Glutamatergic neuron (in vitro differentiated cells): ENCODE results near the gene PADI1. TPM values are rescaled to one million over a fixed set of nuclear protein-coding genes. Genes with fewer than 3 reads are reported as not detected.

Source experiments
- DNase-seq: peaks from one replicate; pipeline ENCODE4 v3.0.0; 2022
- H3K27ac Mint-ChIP-seq: one replicate; pipeline ENCODE4 v1.8.0; 2020; ENCODE audit warnings: mild to moderate bottlenecking, mixed read lengths, inconsistent platforms; ENCODE audit not compliant: unreplicated experiment
- H3K27me3 Mint-ChIP-seq: one replicate; pipeline ENCODE4 v1.8.0; 2020; ENCODE audit warnings: mild to moderate bottlenecking, moderate library complexity, mixed read lengths, inconsistent platforms; ENCODE audit not compliant: unreplicated experiment
- H3K36me3 Mint-ChIP-seq: one replicate; pipeline ENCODE4 v1.8.0; 2020; ENCODE audit warnings: mild to moderate bottlenecking, mixed read lengths, inconsistent platforms; ENCODE audit not compliant: unreplicated experiment
- H3K4me1 Mint-ChIP-seq: one replicate; pipeline ENCODE4 v1.8.0; 2020; ENCODE audit warnings: mild to moderate bottlenecking, low read depth, mixed read lengths, inconsistent platforms; ENCODE audit not compliant: unreplicated experiment
- H3K4me3 Mint-ChIP-seq: one replicate; pipeline ENCODE4 v1.8.0; 2020; ENCODE audit warnings: mild to moderate bottlenecking, mixed read lengths, inconsistent platforms; ENCODE audit not compliant: unreplicated experiment
- H3K9me3 Mint-ChIP-seq: one replicate; pipeline ENCODE4 v1.8.0; 2020; ENCODE audit warnings: mild to moderate bottlenecking, moderate library complexity, mixed read lengths, inconsistent platforms; ENCODE audit not compliant: unreplicated experiment
- total RNA-seq: library from RNA; stranded (reverse); fragmentation: NEBNext Ultra II Directional; extraction: Animal tissue kit (Norgen Biotek cat#: 25700); gene quantifications from one replicate; pipeline ENCODE4 v1.2.1, GENCODE V29; 2021; ENCODE audit not compliant: unreplicated experiment
- TF ChIP-seq, protein P1 (sequence below): fragments of 200-600 bp; sonication (generic); IDR thresholded peaks from one replicate; pipeline ENCODE4 v1.5.0; 2021; ENCODE audit not compliant: partially characterized antibody, unreplicated experiment

Gene PADI1
- total RNA-seq, 1 donor from 2014 or later = not detected

DNA sequence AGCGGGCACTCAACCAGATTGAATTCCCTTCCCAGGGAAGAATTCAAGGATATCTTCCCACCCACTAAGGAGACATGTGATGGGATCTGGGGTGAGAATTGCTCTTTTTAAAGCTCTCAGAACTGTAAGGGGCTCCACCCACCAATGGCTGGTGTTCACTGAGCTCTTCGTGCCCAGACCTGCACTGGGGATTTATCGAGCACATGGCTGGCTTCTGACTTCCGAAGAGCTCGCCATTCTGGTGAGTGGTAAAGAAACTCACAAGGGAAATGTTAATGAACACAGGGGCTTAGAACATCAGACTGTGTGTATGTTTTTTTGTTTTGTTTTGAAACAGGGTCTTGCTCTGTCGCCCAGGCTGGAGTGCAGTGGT, 53.8 kb downstream of the PADI1 start:
- H3K4me3 Mint-ChIP-seq = no peak overlapping the region
- DNase-seq = no peak
- no peak overlapping the region for H3K27ac Mint-ChIP-seq
- TF ChIP-seq, protein P1, sequence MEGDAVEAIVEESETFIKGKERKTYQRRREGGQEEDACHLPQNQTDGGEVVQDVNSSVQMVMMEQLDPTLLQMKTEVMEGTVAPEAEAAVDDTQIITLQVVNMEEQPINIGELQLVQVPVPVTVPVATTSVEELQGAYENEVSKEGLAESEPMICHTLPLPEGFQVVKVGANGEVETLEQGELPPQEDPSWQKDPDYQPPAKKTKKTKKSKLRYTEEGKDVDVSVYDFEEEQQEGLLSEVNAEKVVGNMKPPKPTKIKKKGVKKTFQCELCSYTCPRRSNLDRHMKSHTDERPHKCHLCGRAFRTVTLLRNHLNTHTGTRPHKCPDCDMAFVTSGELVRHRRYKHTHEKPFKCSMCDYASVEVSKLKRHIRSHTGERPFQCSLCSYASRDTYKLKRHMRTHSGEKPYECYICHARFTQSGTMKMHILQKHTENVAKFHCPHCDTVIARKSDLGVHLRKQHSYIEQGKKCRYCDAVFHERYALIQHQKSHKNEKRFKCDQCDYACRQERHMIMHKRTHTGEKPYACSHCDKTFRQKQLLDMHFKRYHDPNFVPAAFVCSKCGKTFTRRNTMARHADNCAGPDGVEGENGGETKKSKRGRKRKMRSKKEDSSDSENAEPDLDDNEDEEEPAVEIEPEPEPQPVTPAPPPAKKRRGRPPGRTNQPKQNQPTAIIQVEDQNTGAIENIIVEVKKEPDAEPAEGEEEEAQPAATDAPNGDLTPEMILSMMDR = no peak
- H3K27me3 Mint-ChIP-seq = peaks cover 2% of the 10 kb centered on the region
- H3K36me3 Mint-ChIP-seq = peaks cover 6% of the 10 kb centered on the region
- no peaks in the 10 kb centered on the region for H3K4me1 Mint-ChIP-seq
- H3K9me3 Mint-ChIP-seq = peaks cover 1% of the 10 kb centered on the region

DNA sequence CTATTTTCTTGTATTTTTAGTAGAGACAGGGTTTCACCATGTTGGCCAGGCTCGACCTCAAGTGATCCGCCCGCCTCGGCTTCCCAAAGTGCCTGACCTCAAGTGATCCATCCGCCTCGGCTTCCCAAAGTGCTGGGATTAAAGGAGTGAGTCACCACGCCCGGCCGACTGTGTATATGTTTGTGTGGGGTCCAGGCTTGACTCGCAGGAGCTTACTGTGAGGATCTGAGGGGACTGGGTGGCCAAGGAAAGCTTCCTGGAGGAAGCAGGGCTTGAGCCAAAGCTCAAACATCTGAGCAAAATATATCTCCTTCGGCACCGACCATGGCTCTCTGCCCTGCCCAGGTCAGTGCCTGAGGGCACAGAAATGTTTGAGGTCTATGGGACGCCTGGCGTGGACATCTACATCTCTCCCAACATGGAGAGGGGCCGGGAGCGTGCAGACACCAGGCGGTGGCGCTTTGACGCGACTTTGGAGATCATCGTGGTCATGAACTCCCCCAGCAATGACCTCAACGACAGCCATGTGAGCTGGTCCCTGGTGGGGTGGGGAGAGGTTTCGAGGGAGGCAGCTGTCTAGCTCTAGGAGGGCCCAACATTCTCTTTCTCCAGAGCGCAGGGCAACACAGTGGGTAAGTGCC, 54.4 kb downstream of the PADI1 start:
- TF ChIP-seq, protein P1 = no peak
- H3K4me3 Mint-ChIP-seq = no peak overlapping the region

DNA sequence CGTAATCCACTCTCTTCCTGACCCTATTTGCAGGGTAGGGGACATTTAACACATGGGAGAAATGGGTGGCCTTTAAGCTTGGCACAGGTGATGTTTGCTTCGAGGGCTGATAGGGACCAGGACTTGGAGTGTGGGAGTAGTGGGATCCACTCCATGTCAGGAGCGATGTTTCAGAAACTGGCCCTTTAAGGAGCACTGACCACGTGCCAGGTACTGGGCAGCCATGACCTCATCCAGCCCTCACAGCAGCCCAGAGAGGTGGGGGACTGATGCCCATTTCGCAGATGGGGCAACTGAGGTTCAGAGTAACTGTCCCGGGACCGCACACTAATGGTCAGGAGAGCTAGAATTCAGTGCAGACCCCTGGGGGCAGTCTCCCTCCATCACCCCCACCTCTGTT, 55.3 kb downstream of the PADI1 start:
- peaks cover 6% of the 10 kb centered on the region for H3K36me3 Mint-ChIP-seq

More for the DNA sequence above, 54.4 kb downstream of the PADI1 start:
- Mint-ChIP-seq H3K27me3 (peaks cover 4% of the 10 kb centered on the region), H3K36me3 (peaks cover 6% of the 10 kb centered on the region), H3K9me3 (peaks cover 1% of the 10 kb centered on the region), H3K4me1 (no peaks in the 10 kb centered on the region), H3K27ac (no peak overlapping the region)
- DNase-seq = no peak

DNA sequence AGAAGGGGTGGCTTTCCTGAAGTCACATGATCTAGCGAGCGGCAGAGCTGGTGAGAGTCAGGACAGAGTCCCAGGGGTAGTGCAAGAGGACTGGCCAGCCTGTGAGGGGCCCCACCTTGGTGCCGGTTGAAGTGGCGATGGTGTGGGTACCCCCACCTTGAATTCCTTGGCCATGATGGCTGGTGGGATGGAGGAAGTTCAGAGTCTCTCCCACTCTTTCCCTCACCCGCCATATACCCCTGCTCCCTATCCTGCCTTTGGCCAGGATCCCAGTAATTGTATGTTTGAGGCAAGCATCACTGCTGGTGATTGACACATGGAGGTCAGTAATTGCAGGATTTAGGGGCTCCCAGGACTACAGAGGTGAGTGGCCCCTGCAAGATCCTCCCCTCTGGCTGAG, 55.8 kb downstream of the PADI1 start:
- no peak for DNase-seq
- Mint-ChIP-seq H3K27ac (no peak overlapping the region), H3K27me3 (peaks cover 4% of the 10 kb centered on the region), H3K36me3 (peaks cover 6% of the 10 kb centered on the region), H3K4me1 (no peaks in the 10 kb centered on the region), H3K4me3 (no peak overlapping the region), H3K9me3 (peaks cover 1% of the 10 kb centered on the region)
- TF ChIP-seq, protein P1 = no peak

More for the DNA sequence above, 55.3 kb downstream of the PADI1 start:
- H3K9me3 Mint-ChIP-seq = peaks cover 1% of the 10 kb centered on the region
- TF ChIP-seq, protein P1 = no peak
- peaks cover 4% of the 10 kb centered on the region for H3K27me3 Mint-ChIP-seq
- DNase-seq = no peak
- no peak overlapping the region for H3K27ac Mint-ChIP-seq
- H3K4me3 Mint-ChIP-seq = no peak overlapping the region
- H3K4me1 Mint-ChIP-seq = no peaks in the 10 kb centered on the region

- TF ChIP-seq, protein P1 = no peak
- H3K36me3 Mint-ChIP-seq = peaks cover 6% of the 10 kb centered on the region
- no peak overlapping the region for H3K27ac Mint-ChIP-seq
- no peaks in the 10 kb centered on the region for H3K4me1 Mint-ChIP-seq
- DNase-seq = no peak
- H3K27me3 Mint-ChIP-seq = peaks cover 2% of the 10 kb centered on the region
- H3K9me3 Mint-ChIP-seq = peaks cover 4% of the 10 kb centered on the region
- no peak overlapping the region for H3K4me3 Mint-ChIP-seq
These were observed 59.0 kb downstream of the PADI1 start for GRCh38 chr1:17263936-17264335.
